ENCODE data around the gene OSER1.
A peak's percentile ranks its signal among the peaks of the same experiment; 100 is the strongest.

Gene OSER1

GRCh38 chr20:44210406-44211176 lies at the start of gene OSER1:
Gene OSER1, minus strand, starts transcription at chr20:44210771. Its CDS starts 3,814 bp downstream, at chr20:44206957.
- Histone ChIP-seq H3K27ac (peak within 1 kb of the TSS; percentile 96 to 99 (median 98)), H3K9ac (peak within 1 kb of the TSS; percentile 96 to 99 (median 98)), H4K20me1 (peaks cover 40 to 49% (median 46%) of the 10 kb centered on the region in 11 experiments), H3K4me1 (peaks cover 37 to 47% (median 43%) of the 10 kb centered on the region in 10 experiments), H3K36me3 (peaks cover 10 to 17% (median 13%) of the 10 kb centered on the region in 11 experiments; a peak in 20 of 22 replicates), H3K4me3 (peak within 1 kb of the TSS; percentile 83 to 97 (median 95)), H3K4me2 (peak within 1 kb of the TSS; percentile 89 to 98 (median 94)), H3K9me3 (replicated peaks in 1 of 11) (no peaks in the 10 kb centered on the region), H3K27me3 (no peaks in the 10 kb centered on the region)
- TF ChIP-seq Cebpa-rat (IDR thresholded peaks at IDR 0.05), result peak in 6 of 11 experiments; percentile 31 to 68 (median 50); a peak in 8 of 22 replicates

GRCh38 chr20:44258226-44258890 lies 47.8 kb upstream of the OSER1 start:
- no peak overlapping the region for H3K4me2 ChIP-seq
- H3K36me3 ChIP-seq, result no peaks in the 10 kb centered on the region
- H4K20me1 ChIP-seq, result peaks cover 0 to 59% (median 6%) of the 10 kb centered on the region in 11 experiments; a peak in 7 of 22 replicates
- no peak overlapping the region for H3K9ac ChIP-seq
- TF ChIP-seq Cebpa-rat (IDR thresholded peaks at IDR 0.05), result no peak
- H3K27me3 ChIP-seq, result no peaks in the 10 kb centered on the region
- no peak overlapping the region for H3K4me3 ChIP-seq
- no peaks in the 10 kb centered on the region for H3K9me3 ChIP-seq (replicated peaks in 1 of 11)
- H3K4me1 ChIP-seq, result no peaks in the 10 kb centered on the region
- no peak overlapping the region for H3K27ac ChIP-seq

GRCh38 chr20:44256961-44257360 lies 46.4 kb upstream of the OSER1 start:
- Histone ChIP-seq H3K27me3 (no peaks in the 10 kb centered on the region), H3K4me3 (no peak overlapping the region), H3K27ac (no peak overlapping the region), H3K9me3 (replicated peaks in 1 of 11) (no peaks in the 10 kb centered on the region), H3K4me1 (no peaks in the 10 kb centered on the region), H3K36me3 (no peaks in the 10 kb centered on the region), H3K4me2 (no peak overlapping the region), H4K20me1 (peaks cover 0 to 53% (median 6%) of the 10 kb centered on the region in 11 experiments; a peak in 9 of 22 replicates), H3K9ac (no peak overlapping the region)
- no peak for TF ChIP-seq Cebpa-rat (IDR thresholded peaks at IDR 0.05)

- Histone ChIP-seq H3K27ac (no peak overlapping the region), H4K20me1 (peaks cover 0 to 53% (median 11%) of the 10 kb centered on the region in 11 experiments; a peak in 11 of 22 replicates)
- TF ChIP-seq Cebpa-rat (IDR thresholded peaks at IDR 0.05), result no peak
These were observed 45.4 kb upstream of the OSER1 start for GRCh38 chr20:44255942-44256341.

GRCh38 chr20:44254073-44254472 lies 43.5 kb upstream of the OSER1 start:
- no peak overlapping the region for H3K27ac ChIP-seq
- H3K36me3 ChIP-seq, result no peaks in the 10 kb centered on the region
- peaks cover 0 to 54% (median 17%) of the 10 kb centered on the region in 11 experiments; a peak in 14 of 22 replicates for H4K20me1 ChIP-seq
- H3K4me2 ChIP-seq, result no peak overlapping the region
- H3K9ac ChIP-seq, result no peak overlapping the region
- no peaks in the 10 kb centered on the region for H3K27me3 ChIP-seq
- TF ChIP-seq Cebpa-rat (IDR thresholded peaks at IDR 0.05), result no peak
- H3K4me3 ChIP-seq, result no peak overlapping the region
- no peaks in the 10 kb centered on the region for H3K4me1 ChIP-seq
- H3K9me3 ChIP-seq (replicated peaks in 1 of 11), result no peaks in the 10 kb centered on the region

More at GRCh38 chr20:44255942-44256341, 45.4 kb upstream of the OSER1 start:
- Histone ChIP-seq H3K4me3 (no peak overlapping the region), H3K9me3 (replicated peaks in 1 of 11) (no peaks in the 10 kb centered on the region), H3K4me1 (no peaks in the 10 kb centered on the region), H3K27me3 (no peaks in the 10 kb centered on the region), H3K4me2 (no peak overlapping the region), H3K36me3 (no peaks in the 10 kb centered on the region), H3K9ac (no peak overlapping the region)

GRCh38 chr20:44253528-44253927 lies 43.0 kb upstream of the OSER1 start:
- Histone ChIP-seq H3K27me3 (no peaks in the 10 kb centered on the region), H3K36me3 (no peaks in the 10 kb centered on the region), H3K27ac (no peak overlapping the region), H3K4me3 (no peak overlapping the region), H4K20me1 (peaks cover 0 to 54% (median 17%) of the 10 kb centered on the region in 11 experiments; a peak in 14 of 22 replicates), H3K9ac (no peak overlapping the region), H3K9me3 (replicated peaks in 1 of 11) (no peaks in the 10 kb centered on the region), H3K4me1 (no peaks in the 10 kb centered on the region), H3K4me2 (no peak overlapping the region)
- no peak for TF ChIP-seq Cebpa-rat (IDR thresholded peaks at IDR 0.05)

GRCh38 chr20:44251284-44251683 lies 40.7 kb upstream of the OSER1 start:
- Histone ChIP-seq H3K9me3 (replicated peaks in 1 of 11) (no peaks in the 10 kb centered on the region), H3K4me1 (no peaks in the 10 kb centered on the region), H3K36me3 (no peaks in the 10 kb centered on the region), H3K9ac (no peak overlapping the region), H4K20me1 (peaks cover 0 to 45% (median 18%) of the 10 kb centered on the region in 11 experiments; a peak in 14 of 22 replicates), H3K4me3 (no peak overlapping the region), H3K4me2 (no peak overlapping the region), H3K27me3 (peaks cover 0 to 7% (median 4%) of the 10 kb centered on the region in 11 experiments; a peak in 5 of 22 replicates), H3K27ac (no peak overlapping the region)
- no peak for TF ChIP-seq Cebpa-rat (IDR thresholded peaks at IDR 0.05)

- no peak for TF ChIP-seq Cebpa-rat (IDR thresholded peaks at IDR 0.05)
- peaks cover 0 to 7% (median 4%) of the 10 kb centered on the region in 11 experiments; a peak in 5 of 22 replicates for H3K27me3 ChIP-seq
- no peaks in the 10 kb centered on the region for H3K9me3 ChIP-seq (replicated peaks in 1 of 11)
- H3K4me1 ChIP-seq, result no peaks in the 10 kb centered on the region
- no peak overlapping the region for H3K27ac ChIP-seq
- H4K20me1 ChIP-seq, result peaks cover 0 to 50% (median 18%) of the 10 kb centered on the region in 11 experiments; a peak in 14 of 22 replicates
- H3K9ac ChIP-seq, result no peak overlapping the region
- H3K36me3 ChIP-seq, result no peaks in the 10 kb centered on the region
- H3K4me3 ChIP-seq, result no peak overlapping the region
- no peak overlapping the region for H3K4me2 ChIP-seq
These were observed 37.8 kb upstream of the OSER1 start for GRCh38 chr20:44248410-44248759.
